ENCODE results near the gene OTUD7B. TPM values are rescaled to one million over a fixed set of nuclear protein-coding genes. Genes with fewer than 3 reads are reported as not detected.

The OTUD7B gene
- total RNA-seq, 1 experiment from 2014 or later: 23.5 TPM

GRCh38 chr1:150049926-150050325, 39.4 kb upstream of the OTUD7B start:
- H3K4me2 ChIP-seq (ENCODE audit: insufficient read depth, insufficient read length, low read length): no peak overlapping the region
- H3K23ac ChIP-seq (ENCODE audit: insufficient read length, low read depth, low read length): no peak overlapping the region
- H3K9ac ChIP-seq (ENCODE audit: extremely low read depth, insufficient read length, low read length): no peak overlapping the region
- H3K4me1 Mint-ChIP-seq: peaks cover 7 to 8% of the 10 kb centered on the region in 2 experiments
- H3K79me2 ChIP-seq (ENCODE audit: insufficient read depth, low read length): no peaks in the 10 kb centered on the region
- no peak overlapping the region for H3K56ac ChIP-seq (ENCODE audit: insufficient read length, low read depth, low read length)
- H4K91ac ChIP-seq (ENCODE audit: insufficient read length, low read depth, low read length): no peak overlapping the region
- no peaks in the 10 kb centered on the region for H3K9me3 Mint-ChIP-seq
- H3K27me3 ChIP-seq (ENCODE audit: insufficient read depth, low read length): no peaks in the 10 kb centered on the region
- no peak overlapping the region for H2AFZ ChIP-seq (ENCODE audit: low read length)
- H3K79me1 ChIP-seq (ENCODE audit: insufficient read depth, low read depth, low read length, poor library complexity, severe bottlenecking): no peaks in the 10 kb centered on the region
- no peak overlapping the region for H3K27ac Mint-ChIP-seq
- no peaks in the 10 kb centered on the region for H3K4me1 ChIP-seq (ENCODE audit: insufficient read depth, low read length)
- H3K27ac ChIP-seq (ENCODE audit: insufficient read length, low read depth, low read length): no peak overlapping the region
- no peak overlapping the region for H2BK12ac ChIP-seq (ENCODE audit: insufficient read length, low read depth, low read length)
- no peak for DNase-seq
- WGBS (ENCODE audit: extremely low coverage, insufficient read length, low lambda C conversion rate): no CpG with 5 or more reads among the region's 2 CpGs
- no peak overlapping the region for H2AK5ac ChIP-seq (ENCODE audit: insufficient read length, low read length)
- no peak overlapping the region for H3K4me3 Mint-ChIP-seq
- H2BK5ac ChIP-seq (ENCODE audit: insufficient read length, low read length): no peak overlapping the region
- no peak overlapping the region for H3K18ac ChIP-seq (ENCODE audit: insufficient read length, low read depth, low read length)
- H2BK120ac ChIP-seq (ENCODE audit: low read depth, low read length, poor library complexity, severe bottlenecking): no peak overlapping the region
- no peak overlapping the region for H2BK15ac ChIP-seq (ENCODE audit: low read depth, low read length)
- no peak overlapping the region for H3T11ph ChIP-seq (ENCODE audit: low read length)
- H3K4ac ChIP-seq (ENCODE audit: low read depth, low read length): no peak overlapping the region
- H3K14ac ChIP-seq (ENCODE audit: insufficient read depth, low read length): no peak overlapping the region
- H4K5ac ChIP-seq (ENCODE audit: insufficient read length, low read depth, low read length): no peak overlapping the region
- H4K20me1 ChIP-seq (ENCODE audit: control insufficient read depth, insufficient read depth, insufficient read length): no peaks in the 10 kb centered on the region
- H4K8ac ChIP-seq (replicated peaks; ENCODE audit: insufficient read length, low read depth, low read length): no peak overlapping the region
- H3K27me3 Mint-ChIP-seq (ENCODE audit: low read depth): no peaks in the 10 kb centered on the region
- no peaks in the 10 kb centered on the region for H3K9me3 ChIP-seq (ENCODE audit: control insufficient read depth, low read depth, low read length)
- H2BK20ac ChIP-seq (ENCODE audit: low read depth, low read length, poor library complexity, severe bottlenecking): no peak overlapping the region
- no peaks in the 10 kb centered on the region for H3K23me2 ChIP-seq (ENCODE audit: insufficient read length, low read depth, low read length, poor library complexity, severe bottlenecking)
- TF ChIP-seq, protein P1, sequence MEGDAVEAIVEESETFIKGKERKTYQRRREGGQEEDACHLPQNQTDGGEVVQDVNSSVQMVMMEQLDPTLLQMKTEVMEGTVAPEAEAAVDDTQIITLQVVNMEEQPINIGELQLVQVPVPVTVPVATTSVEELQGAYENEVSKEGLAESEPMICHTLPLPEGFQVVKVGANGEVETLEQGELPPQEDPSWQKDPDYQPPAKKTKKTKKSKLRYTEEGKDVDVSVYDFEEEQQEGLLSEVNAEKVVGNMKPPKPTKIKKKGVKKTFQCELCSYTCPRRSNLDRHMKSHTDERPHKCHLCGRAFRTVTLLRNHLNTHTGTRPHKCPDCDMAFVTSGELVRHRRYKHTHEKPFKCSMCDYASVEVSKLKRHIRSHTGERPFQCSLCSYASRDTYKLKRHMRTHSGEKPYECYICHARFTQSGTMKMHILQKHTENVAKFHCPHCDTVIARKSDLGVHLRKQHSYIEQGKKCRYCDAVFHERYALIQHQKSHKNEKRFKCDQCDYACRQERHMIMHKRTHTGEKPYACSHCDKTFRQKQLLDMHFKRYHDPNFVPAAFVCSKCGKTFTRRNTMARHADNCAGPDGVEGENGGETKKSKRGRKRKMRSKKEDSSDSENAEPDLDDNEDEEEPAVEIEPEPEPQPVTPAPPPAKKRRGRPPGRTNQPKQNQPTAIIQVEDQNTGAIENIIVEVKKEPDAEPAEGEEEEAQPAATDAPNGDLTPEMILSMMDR (conservative IDR thresholded peaks at IDR 0.05): no peak
- H3K36me3 Mint-ChIP-seq (ENCODE audit: insufficient read depth in 1 of 3, low read depth in 3 of 3): no peaks in the 10 kb centered on the region
